GM21576 (cell line): ENCODE data around the gene KRT35.
"Not testable (repeated sequence)": the region's sequence is repeated elsewhere in the genome, so short reads cannot be mapped to it uniquely, and the experiment has no call there.

Experiments used
- ATAC-seq: cut with Tn5 transposase; IDR thresholded peaks from one replicate; pipeline ENCODE4 v1.9.1; 2021; ENCODE audit warnings: mild to moderate bottlenecking, moderate library complexity; ENCODE audit not compliant: unreplicated experiment

Gene KRT35

GRCh38 chr17:41462705-41463104, 18.2 kb downstream of the KRT35 start:
- ATAC-seq = no peak

DNA sequence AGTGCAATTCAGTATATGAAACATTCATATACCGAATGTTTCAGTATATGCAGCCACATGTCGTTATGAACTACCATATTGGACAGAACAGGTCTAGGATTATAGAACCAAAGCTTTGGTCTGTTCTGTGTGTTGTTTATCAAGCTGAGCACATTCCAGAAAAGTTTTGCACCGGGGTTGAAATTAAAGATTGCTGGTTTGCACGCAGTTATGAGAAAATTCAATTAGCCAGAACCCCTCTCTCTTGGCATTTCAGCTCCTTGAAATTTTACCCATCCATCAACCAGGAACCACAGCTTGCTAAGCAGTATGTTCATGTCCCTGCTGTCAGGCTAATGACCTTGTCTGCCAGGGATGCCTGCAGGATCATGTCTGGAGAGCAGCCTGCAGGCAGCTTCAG, 23.3 kb downstream of the KRT35 start:
- ATAC-seq = no peak

DNA sequence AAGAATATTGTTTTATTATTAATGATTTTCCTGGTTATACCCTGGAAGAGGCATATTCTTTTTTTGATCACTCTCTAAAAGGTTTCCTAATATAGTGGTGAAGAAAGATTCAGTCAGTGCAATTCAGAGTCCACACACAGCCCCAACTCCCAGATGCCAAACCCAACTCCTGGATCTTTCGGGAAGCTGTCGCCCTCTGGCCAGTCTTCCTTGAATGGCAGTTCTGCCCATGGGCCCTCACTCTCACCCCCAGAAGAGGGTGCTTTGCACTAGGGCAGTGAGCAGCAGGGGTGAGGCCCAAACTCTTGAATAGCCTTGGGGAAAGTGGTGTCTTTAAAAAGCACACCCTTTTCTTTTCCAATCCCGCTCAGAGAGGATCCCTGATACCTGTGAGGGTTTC, 24.7 kb downstream of the KRT35 start:
- no peak for ATAC-seq

DNA sequence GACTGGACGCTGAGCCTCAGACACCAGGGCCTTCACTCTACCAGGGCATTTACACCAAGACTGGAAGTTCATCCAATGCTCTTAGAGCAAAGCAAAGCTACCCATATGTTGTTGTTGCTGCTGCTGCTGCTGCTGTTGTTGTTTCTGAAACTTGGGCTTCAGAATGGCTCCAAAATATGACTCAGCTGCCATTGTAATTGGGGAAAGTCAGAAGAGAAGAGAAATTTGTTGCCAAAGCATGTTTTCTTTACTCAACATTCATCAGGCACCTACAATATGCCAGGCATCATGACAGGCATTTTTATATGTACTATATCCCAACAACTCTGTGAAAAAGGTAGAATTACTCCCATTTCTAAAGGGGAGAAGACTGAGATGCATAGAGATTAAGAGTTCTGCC, 25.7 kb downstream of the KRT35 start:
- ATAC-seq = no peak

- no peak for ATAC-seq
These were observed 27.9 kb downstream of the KRT35 start for GRCh38 chr17:41453066-41453465.

- no peak for ATAC-seq
These were observed 28.7 kb downstream of the KRT35 start for GRCh38 chr17:41452281-41452680.

DNA sequence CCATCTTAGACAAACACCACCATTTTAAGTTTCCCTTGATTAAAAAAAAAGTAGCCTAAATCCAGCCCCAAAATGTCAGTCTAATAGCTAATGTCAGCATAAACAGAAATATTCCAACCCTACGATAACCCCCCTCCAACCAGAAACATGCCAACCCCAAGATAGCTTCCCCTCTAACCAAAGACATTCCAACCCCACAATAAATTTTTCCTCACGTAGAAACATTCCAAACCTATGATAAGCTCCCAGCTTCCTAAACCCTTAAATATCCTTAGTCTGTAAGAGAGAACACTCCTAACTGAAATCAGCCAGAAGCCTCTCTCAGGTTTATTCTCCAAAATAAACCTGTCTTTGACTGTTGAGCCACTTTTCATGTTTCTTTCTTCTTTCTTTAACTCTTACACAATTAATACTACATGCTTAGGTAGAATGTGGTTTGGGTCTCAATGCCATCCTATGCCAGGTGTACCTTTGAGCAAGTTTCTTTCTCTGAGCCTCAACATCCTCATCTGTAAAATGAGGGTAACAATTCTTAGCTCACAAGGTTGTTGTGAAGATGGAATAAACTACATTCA, 29.7 kb downstream of the KRT35 start:
- ATAC-seq = no peak

GRCh38 chr17:41449008-41449407, 31.9 kb downstream of the KRT35 start:
- no peak for ATAC-seq

- ATAC-seq = no peak
These were observed 32.4 kb downstream of the KRT35 start for GRCh38 chr17:41448506-41448905.

GRCh38 chr17:41446806-41447205, 34.1 kb downstream of the KRT35 start:
- ATAC-seq = no peak

- no peak for ATAC-seq
These were observed 36.3 kb downstream of the KRT35 start for GRCh38 chr17:41444640-41445039.

DNA sequence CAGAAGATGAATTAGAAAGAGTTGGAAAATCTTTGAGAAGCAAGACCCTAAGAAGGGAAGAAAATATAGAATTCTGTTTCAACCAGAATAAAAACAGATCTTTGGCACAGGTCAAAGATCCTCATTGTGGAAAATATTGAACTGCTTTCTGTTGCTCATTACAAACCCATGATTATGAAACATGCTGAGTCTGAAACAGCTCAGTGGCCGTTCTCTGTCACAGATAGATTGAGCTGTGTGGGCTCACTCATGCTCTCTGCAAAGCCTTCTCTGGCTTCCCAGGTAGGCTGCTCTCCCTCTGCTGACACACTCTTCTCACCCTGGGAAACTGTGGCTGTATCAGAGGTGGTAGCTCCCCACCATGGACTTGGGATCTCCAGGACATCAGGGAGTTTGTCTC, 36.8 kb downstream of the KRT35 start:
- no peak for ATAC-seq

GRCh38 chr17:41442739-41443138, 38.2 kb downstream of the KRT35 start:
- no peak for ATAC-seq

DNA sequence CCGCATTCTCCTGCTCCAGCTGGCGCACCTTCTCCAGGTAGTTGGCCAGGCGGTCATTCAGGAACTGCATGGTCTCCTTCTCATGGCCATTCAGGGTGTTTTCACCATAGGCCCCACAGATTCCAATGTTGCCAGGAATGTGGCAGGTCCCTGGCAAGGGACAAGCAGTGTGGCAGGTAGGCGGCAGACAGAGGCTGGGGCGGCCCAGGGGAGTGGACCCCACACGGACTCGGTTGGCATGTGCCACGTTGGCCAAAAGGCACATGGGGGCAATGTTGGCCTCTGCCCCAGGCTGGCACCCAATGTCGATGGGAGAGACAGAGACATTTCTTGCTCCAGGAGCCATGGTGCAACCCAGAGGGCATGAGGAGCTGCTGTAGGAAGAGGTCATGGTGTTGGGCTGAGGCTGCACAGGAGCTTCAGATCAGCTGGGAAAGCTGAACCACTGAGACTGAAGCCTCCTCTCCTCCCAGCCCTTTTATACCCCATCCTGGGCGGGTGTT, 40.4 kb downstream of the KRT35 start, which contains the start of gene KRT38:
Gene KRT38 (minus strand): TSS at position 453 of the 503 bp plus-strand sequence. CDS start 62 bp downstream, at position 391.
- ATAC-seq = no peak

DNA sequence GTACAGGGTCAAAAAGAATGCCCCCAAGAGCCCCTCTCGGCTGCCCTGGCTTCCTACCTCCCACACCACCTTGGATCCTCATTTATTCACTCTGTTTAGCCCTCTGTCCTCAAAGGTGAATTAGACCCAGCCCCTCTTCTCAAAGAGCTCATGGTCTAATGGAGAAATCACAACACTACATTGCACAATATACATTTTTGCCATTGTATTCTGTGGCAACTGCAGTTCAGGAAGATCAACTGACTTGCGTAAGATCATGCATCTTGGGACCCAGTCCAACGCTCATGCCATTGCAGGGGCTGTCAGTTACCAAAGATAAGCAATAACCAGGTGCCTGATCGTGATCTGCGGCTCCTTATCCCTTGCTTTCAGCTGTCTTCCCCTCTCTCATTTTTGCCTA, 41.6 kb downstream of the KRT35 start:
- ATAC-seq = no peak

GRCh38 chr17:41437769-41438168, 43.2 kb downstream of the KRT35 start:
- ATAC-seq = no peak

DNA sequence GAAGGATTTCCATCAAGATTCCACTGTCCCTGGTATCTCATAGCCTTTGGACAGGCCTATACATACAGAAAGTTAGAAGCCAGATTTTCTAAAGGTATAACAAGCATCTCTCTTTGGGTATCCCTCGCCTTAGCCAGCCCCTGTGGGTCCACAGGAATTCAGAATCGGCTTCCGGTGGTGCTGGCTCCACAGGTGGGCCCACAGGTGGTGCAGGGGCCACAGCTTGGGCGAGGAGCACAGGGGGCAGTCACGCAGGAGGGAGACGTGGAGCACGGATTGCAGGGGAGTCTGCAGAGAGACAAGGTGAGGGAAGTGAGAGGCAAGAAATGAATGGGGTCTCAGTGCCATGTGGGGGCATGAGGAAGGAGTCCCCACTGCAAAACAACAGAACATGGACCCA, 43.7 kb downstream of the KRT35 start:
- no peak for ATAC-seq

DNA sequence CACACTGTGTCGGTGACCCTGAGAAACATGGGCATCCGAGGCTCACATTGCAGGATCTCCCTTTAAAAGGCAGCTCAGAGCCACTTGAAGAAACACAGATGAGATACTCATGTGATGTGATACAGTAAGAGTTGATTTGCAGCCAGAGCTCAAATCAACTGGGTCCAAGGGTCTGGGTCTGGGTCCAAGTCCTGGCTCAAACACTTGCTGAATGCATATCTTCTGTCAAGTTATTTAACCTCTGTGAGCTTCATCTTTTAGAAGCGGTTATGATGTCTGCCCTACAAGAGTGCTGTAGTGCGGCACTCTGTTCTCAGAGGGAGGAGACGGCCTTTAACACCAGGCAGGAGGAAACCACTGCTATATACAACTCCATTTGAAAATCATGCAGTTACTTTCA, 46.5 kb downstream of the KRT35 start:
- no peak for ATAC-seq

- no peak for ATAC-seq
These were observed 46.9 kb downstream of the KRT35 start for GRCh38 chr17:41434005-41434404.

GRCh38 chr17:41433586-41433985, 47.4 kb downstream of the KRT35 start:
- ATAC-seq = no peak

DNA sequence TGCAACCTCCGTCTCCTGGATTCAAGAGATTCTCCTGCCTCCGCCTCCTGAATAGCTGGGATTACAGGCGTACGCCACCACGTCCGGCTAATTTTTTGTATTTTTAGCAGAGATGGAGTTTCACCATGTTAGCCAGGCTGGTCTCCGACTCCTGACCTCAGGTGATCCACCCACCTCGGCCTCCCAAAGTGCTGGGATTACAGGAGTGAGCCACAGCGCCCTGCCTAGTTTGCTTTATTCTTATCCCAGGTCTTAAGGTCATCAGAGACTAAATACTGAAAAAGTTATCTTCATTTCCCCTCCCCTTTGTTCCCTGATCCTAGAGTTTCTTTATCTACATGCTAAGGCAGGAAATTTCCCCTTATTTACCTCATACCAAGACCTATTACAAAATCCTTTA, 50.6 kb downstream of the KRT35 start:
- not testable (repeated sequence) for ATAC-seq

DNA sequence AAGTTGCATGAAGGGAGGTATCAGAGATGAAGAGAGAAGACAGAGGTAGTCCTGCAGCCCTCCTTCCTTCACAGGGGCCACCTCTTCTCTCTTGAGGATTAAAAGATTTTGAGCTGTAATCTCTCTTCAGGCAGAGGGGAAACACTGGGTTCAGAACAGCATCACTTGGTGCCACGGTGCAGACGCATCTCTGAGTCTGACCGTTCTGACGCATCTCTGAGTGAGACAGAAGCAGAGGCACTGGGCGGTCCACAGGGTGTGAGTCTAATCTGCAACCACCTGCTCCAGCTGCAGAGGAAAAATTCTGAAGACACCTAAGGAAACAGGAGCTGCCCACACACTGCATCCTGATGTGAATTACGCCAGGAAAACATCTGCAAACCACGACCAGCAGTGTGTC, 51.3 kb downstream of the KRT35 start:
- ATAC-seq = no peak

- ATAC-seq = no peak
These were observed 52.2 kb downstream of the KRT35 start for GRCh38 chr17:41428591-41429291.
